Left renal cortex interstitium (tissue), 4 donors: Measurements from ENCODE around the gene TECPR1. TPM values are rescaled to one million over a fixed set of nuclear protein-coding genes. Genes with fewer than 3 reads are reported as not detected.
"Not testable (repeated sequence)": the region's sequence is repeated elsewhere in the genome, so short reads cannot be mapped to it uniquely, and the experiment has no call there.

Experiments used
- DNase-seq, 4 donors: peaks; one replicate each; pipeline ENCODE4 v3.0.0-alpha.2; 2013; ENCODE audit warnings: low read depth in 4 of 4, low spot score in 2 of 4, missing footprints in 1 of 4
- polyA plus RNA-seq, 4 donors: library from polyadenylated mRNA; unstranded; fragments of 120-200 nt; gene quantifications; one replicate each; pipeline ENCODE4 v1.2.1, GENCODE V29; 2013; ENCODE audit not compliant: insufficient read length in 4 of 4

TECPR1 gene
- polyA plus RNA-seq, 4 donors = 13.8 to 26.9 (median 20.4) TPM

DNA sequence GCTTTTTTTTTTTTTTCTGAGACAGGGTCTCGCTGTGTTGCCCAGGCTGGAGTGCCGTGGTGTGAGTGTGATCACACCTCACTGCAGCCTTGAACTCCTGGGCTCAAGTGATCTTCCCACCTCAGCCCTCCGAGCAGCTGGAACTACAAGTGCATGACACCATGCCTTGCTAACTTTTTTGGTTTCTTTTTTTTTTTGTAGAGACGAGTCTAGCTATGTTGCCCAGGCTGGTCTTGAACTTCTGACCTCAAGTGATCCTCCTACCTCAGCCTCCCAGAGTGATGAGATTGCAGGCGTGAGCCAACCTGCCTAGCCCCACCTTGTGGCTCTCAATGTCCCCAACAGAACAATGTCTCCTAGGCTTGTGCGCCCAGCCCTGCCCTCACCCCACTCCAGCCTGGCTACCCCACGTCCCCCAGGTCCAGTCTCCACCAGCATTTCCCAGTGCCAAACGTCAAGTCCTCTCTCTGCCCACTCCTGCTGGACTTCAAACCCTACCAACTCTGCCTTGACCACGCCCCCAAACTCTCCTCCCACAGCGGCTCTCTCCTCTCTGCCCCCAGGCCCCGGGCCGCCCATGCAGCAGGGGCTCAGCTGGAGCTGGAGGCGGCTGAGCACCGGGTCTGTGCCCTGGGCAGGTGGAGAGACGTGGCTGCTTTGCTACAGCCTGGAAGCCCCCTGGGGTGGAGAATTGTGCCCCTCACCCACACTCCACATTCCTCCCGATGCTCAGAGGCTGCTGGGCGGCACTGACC is 21.9 kb downstream of the TECPR1 start:
- DNase-seq = no peak

DNA sequence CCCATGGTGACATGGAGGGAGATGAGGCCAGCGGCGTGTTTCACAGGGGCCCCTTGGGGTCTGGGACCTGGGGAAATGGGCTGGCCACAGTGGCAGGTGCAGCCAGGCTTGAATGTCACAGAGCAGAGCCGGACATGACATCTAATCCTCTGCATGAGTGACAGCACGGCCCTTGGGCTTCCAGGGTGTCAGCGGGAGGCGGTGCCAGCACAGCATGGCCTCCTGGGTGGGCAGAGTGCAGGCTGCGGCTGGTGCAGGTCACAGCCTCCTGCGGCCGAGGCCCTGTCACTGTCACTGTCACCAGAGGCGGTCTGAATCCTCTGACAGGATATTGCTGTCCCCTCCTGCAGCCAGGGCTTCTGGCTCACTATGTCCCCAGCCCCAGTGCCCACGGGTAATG is 22.6 kb downstream of the TECPR1 start:
- DNase-seq = no peak

- DNase-seq = no peak
Measured at GRCh38 chr7:98228801-98229200, 23.2 kb downstream of the TECPR1 start.

GRCh38 chr7:98227939-98228338 is 24.1 kb downstream of the TECPR1 start:
- no peak for DNase-seq

GRCh38 chr7:98225913-98226614 is 26.0 kb downstream of the TECPR1 start:
- DNase-seq = no peak

GRCh38 chr7:98224701-98225181 is 27.3 kb downstream of the TECPR1 start:
- DNase-seq = no peak

- no peak for DNase-seq
Measured at GRCh38 chr7:98223898-98224700, 27.9 kb downstream of the TECPR1 start.

- DNase-seq = no peak
Measured at GRCh38 chr7:98223351-98223897, 28.6 kb downstream of the TECPR1 start.

DNA sequence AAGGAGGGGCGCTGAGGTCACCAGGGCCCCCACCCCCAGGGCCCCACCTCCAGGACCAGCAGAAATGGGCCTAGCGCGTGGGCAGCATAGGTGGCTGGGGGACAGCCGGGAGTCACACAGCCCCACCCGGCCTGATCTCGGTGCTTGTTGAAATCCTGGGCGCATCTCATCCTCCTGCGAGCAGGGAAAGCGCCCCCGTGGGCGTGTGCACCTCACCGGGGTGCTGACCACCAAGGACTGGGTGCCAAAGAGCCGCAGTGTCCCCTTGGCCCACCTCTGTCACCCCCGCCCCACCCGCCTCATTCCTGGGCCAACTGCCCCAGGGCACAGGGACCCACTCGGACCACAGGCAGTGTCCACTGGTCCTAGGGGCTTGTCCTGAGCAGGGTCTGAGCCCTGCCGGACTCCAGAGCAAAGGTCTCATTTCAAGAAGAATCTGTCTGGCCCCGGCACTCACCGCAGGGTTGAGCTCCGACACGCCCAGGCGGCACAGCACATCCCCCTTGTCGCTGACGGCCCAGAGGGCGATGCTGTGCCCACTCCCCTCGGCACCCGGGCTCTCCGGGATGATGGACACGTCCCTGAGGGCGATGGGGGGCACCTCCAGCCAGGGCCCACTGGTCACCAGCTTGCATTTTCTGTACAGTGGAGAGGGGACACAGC is 29.4 kb downstream of the TECPR1 start:
- DNase-seq = no peak

GRCh38 chr7:98221611-98222532 is 30.2 kb downstream of the TECPR1 start:
- DNase-seq = no peak

- DNase-seq = not testable (repeated sequence)
Measured at GRCh38 chr7:98219382-98219781, 32.6 kb downstream of the TECPR1 start.

DNA sequence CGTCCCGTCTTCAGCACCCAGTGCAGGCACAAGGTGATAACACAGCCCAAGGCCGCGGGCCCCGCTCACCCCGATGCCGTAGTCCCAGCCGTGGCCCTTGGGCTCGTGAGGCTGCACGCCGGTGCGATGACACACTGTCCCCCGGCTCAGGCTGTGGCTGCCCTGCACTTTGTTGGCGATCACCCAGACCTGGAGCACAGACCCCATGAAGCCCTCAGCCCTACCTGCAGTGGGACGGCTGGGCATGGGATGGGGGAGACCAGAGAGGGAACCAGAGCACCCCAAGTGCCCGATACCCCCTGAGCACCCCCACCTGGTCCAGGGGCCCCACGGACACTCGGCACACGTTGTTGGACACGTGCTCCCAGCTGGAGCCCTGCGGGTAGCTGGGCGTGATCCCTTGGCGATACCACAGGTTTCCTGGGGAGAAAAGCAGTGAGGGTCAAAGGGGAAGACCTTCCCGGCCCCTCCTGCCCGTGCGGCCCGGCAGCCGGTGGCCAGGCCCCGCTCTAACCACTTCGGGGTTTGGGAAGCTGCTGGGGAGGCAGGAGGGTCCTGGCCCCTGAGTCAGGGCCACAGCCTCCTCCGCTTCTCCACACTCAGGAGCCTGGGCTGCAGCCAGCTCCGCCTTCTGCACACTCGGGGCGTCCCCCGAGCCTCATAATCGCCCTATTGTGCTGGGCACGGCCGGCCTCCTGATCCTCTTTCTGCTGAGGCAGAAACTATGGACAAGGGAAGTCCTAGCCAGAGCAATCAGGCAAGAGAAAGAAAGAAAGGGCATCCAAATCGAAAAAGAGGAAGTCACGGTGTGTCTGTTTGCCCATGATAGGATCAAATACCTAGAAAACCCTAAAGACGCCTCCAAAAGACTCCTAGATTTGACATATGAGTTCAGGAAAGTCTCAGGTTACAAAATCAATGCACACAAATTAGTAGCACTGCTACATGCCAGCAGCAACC is 34.1 kb downstream of the TECPR1 start:
- no peak for DNase-seq

GRCh38 chr7:98216941-98217622 is 35.0 kb downstream of the TECPR1 start:
- DNase-seq = no peak

GRCh38 chr7:98215561-98216495 is 36.2 kb downstream of the TECPR1 start:
- DNase-seq = no peak

- DNase-seq = no peak
Measured at GRCh38 chr7:98214811-98215321, 37.2 kb downstream of the TECPR1 start.
